GM12878 (cell line): Measurements from ENCODE around the gene CD248.

Experiments
- CTCF ChIP-seq, 3 experiments: IDR thresholded peaks in 2 of 3; conservative IDR thresholded peaks in 1 of 3; 2 replicates each; pipeline ENCODE4 v1.5.1; 2011; ENCODE audit warnings: low read depth in 3 of 3, low read length in 3 of 3, mild to moderate bottlenecking in 3 of 3, control low read depth in 2 of 3, moderate library complexity in 2 of 3, inconsistent platforms in 1 of 3, mixed read lengths in 1 of 3; ENCODE audit not compliant: control insufficient read depth in 2 of 3, insufficient read depth in 1 of 3; ENCODE audit errors: extremely low read depth in 1 of 3
- FOXK2 ChIP-seq: fragments of 450-650 bp; IDR thresholded peaks from 2 replicates; pipeline ENCODE4 v1.6.1; 2017; ENCODE audit warnings: mild to moderate bottlenecking, moderate library complexity

- TF ChIP-seq FOXK2, result no peak
- no peak for TF ChIP-seq CTCF (IDR thresholded peaks at IDR 0.05 in 2 of 3, conservative IDR thresholded peaks at IDR 0.05 in 1 of 3; ENCODE audit: control insufficient read depth in 2 of 3, extremely low read depth in 1 of 3, insufficient read depth in 1 of 3, low read depth in 3 of 3, low read length in 3 of 3)
These were observed 30.8 kb upstream of the CD248 start, which contains the start of gene B4GAT1 for GRCh38 chr11:66347425-66348276.
